GM23248 (cell line): ENCODE results near the gene TRMT112.

Experiments used
- EZH2 ChIP-seq: fragments of 200-600 bp; sonication (generic); IDR thresholded peaks from 2 replicates; pipeline ENCODE4 v1.6.1; 2018; ENCODE audit warnings: antibody characterized with exemption, mild to moderate bottlenecking; ENCODE audit not compliant: insufficient read depth, poor library complexity, severe bottlenecking
- EZH2phosphoT487 ChIP-seq: fragments of 200-600 bp; sonication (generic); IDR thresholded peaks from 2 replicates; pipeline ENCODE4 v1.6.1; 2018; ENCODE audit warnings: antibody characterized with exemption, moderate library complexity, mild to moderate bottlenecking, low read depth; ENCODE audit not compliant: insufficient read depth

- TF ChIP-seq EZH2phosphoT487 (no peak), EZH2 (no peak)
Measured at GRCh38 chr11:64284962-64285884, 32.1 kb downstream of the TRMT112 start, which contains the start of gene GPR137.
